HUES6 (cell line): Measurements from ENCODE around the gene ALLC.
"Not testable (repeated sequence)": the region's sequence is repeated elsewhere in the genome, so short reads cannot be mapped to it uniquely, and the experiment has no call there.

Source experiments
- H3K27ac ChIP-seq: 2 replicates; pipeline ENCODE4 v1.7.0; 2013; ENCODE audit warnings: low read depth, mild to moderate bottlenecking, low read length, inconsistent platforms
- H3K27me3 ChIP-seq: 2 replicates; pipeline ENCODE4 v1.6.1; 2013; ENCODE audit warnings: low read length; ENCODE audit not compliant: control insufficient read depth, insufficient read depth
- H3K36me3 ChIP-seq: 2 replicates; pipeline ENCODE4 v1.6.1; 2013; ENCODE audit warnings: low read length; ENCODE audit not compliant: control insufficient read depth, insufficient read depth
- H3K4me1 ChIP-seq: 2 replicates; pipeline ENCODE4 v1.6.1; 2013; ENCODE audit warnings: low read length; ENCODE audit not compliant: control insufficient read depth, insufficient read depth
- H3K4me3 ChIP-seq: 2 replicates; pipeline ENCODE4 v1.5.1; 2013; ENCODE audit warnings: low read depth, low read length
- H3K9ac ChIP-seq: one replicate; pipeline ENCODE4 v1.6.1; 2013; ENCODE audit warnings: mild to moderate bottlenecking, low read length
- H3K9me3 ChIP-seq: 2 replicates; pipeline ENCODE4 v1.6.1; 2013; ENCODE audit warnings: low read depth, low read length; ENCODE audit not compliant: control insufficient read depth, insufficient read depth

Gene ALLC

GRCh38 chr2:3657881-3658280, at the start of gene ALLC:
Gene ALLC (plus strand): TSS chr2:3658200. CDS start chr2:3671158, 12,958 bp downstream.
- H3K27me3 ChIP-seq: no peaks in the 10 kb centered on the region
- H3K27ac ChIP-seq: no peak within 1 kb of the TSS
- H3K4me1 ChIP-seq: peaks cover 32% of the 10 kb centered on the region
- no peaks in the 10 kb centered on the region for H3K9me3 ChIP-seq
- H3K9ac ChIP-seq: no peak within 1 kb of the TSS
- H3K36me3 ChIP-seq: no peaks in the 10 kb centered on the region
- H3K4me3 ChIP-seq: no peak within 1 kb of the TSS

GRCh38 chr2:3608373-3609278, 49.4 kb upstream of the ALLC start:
- Histone ChIP-seq H3K27me3 (no peaks in the 10 kb centered on the region), H3K4me3 (no peak overlapping the region), H3K27ac (no peak overlapping the region), H3K4me1 (peaks cover 4% of the 10 kb centered on the region; the same call in 1 of the 2 replicates), H3K36me3 (no peaks in the 10 kb centered on the region), H3K9ac (no peak overlapping the region), H3K9me3 (peaks cover 7% of the 10 kb centered on the region)

DNA sequence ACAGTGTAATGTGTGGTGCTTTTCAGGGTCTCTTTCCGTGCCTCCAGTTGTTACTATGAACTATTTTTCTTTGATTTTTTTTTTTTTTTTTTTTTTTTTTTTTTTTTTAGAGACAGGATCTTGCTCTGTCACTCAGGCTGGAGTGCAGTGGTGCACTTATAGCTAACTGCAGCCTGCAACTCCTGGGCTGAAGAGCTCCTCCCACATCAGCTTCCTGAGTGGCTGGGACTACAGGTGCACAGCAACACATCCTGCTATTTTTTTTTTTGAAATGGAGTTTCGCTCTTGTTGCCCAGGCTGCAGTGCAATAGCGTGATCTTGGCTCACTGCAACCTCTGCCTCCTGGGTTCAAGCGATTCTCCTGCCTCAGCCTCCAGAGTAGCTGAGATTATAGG, 48.7 kb upstream of the ALLC start:
- H3K9me3 ChIP-seq, H3K4me1 ChIP-seq, H3K9ac ChIP-seq, H3K36me3 ChIP-seq, H3K27me3 ChIP-seq, H3K4me3 ChIP-seq, H3K27ac ChIP-seq: not testable (repeated sequence)

GRCh38 chr2:3610415-3610814, 47.6 kb upstream of the ALLC start:
- peaks cover 4% of the 10 kb centered on the region; the same call in 1 of the 2 replicates for H3K4me1 ChIP-seq
- H3K9me3 ChIP-seq: peaks cover 8% of the 10 kb centered on the region
- H3K27ac ChIP-seq: no peak overlapping the region
- H3K36me3 ChIP-seq: no peaks in the 10 kb centered on the region
- H3K27me3 ChIP-seq: no peaks in the 10 kb centered on the region
- H3K4me3 ChIP-seq: no peak overlapping the region
- H3K9ac ChIP-seq: no peak overlapping the region

GRCh38 chr2:3610881-3611505, 47.0 kb upstream of the ALLC start:
- no peaks in the 10 kb centered on the region for H3K36me3 ChIP-seq
- no peak overlapping the region for H3K4me3 ChIP-seq
- peaks cover 8% of the 10 kb centered on the region for H3K9me3 ChIP-seq
- H3K27me3 ChIP-seq: no peaks in the 10 kb centered on the region
- no peaks in the 10 kb centered on the region for H3K4me1 ChIP-seq
- H3K27ac ChIP-seq: no peak overlapping the region
- H3K9ac ChIP-seq: no peak overlapping the region

DNA sequence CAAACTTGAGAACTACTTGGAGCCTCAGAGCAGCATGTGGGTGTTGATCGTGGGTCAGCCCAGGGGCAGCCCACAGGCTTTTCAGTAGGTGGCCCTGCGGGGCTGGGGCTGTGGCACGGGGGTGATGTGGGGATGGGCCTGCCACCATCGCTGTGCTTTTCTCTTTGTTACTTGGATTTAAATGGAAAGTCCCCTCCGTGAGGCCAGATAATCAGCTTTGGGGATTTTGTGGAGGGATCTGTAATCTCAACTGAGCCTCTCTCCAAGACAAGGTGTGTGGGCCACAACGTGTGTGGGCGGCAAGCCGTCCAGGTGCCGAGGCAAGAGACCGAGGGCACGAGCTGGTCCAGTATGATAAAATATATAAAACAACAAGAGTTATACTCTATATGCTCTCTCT, 46.4 kb upstream of the ALLC start:
- no peak overlapping the region for H3K4me3 ChIP-seq
- H3K36me3 ChIP-seq: no peaks in the 10 kb centered on the region
- no peak overlapping the region for H3K9ac ChIP-seq
- H3K27me3 ChIP-seq: no peaks in the 10 kb centered on the region
- no peaks in the 10 kb centered on the region for H3K4me1 ChIP-seq
- no peak overlapping the region for H3K27ac ChIP-seq
- peaks cover 10% of the 10 kb centered on the region for H3K9me3 ChIP-seq

GRCh38 chr2:3612639-3613523, 45.1 kb upstream of the ALLC start:
- no peaks in the 10 kb centered on the region for H3K36me3 ChIP-seq
- H3K4me3 ChIP-seq: no peak overlapping the region

GRCh38 chr2:3613524-3613905, 44.5 kb upstream of the ALLC start:
- no peaks in the 10 kb centered on the region for H3K4me1 ChIP-seq
- no peaks in the 10 kb centered on the region for H3K27me3 ChIP-seq
- no peak overlapping the region for H3K9ac ChIP-seq
- H3K36me3 ChIP-seq: no peaks in the 10 kb centered on the region
- no peak overlapping the region for H3K4me3 ChIP-seq
- peaks cover 23% of the 10 kb centered on the region for H3K9me3 ChIP-seq
- no peak overlapping the region for H3K27ac ChIP-seq

More at GRCh38 chr2:3612639-3613523, 45.1 kb upstream of the ALLC start:
- Histone ChIP-seq H3K27ac (no peak overlapping the region), H3K27me3 (no peaks in the 10 kb centered on the region), H3K9ac (no peak overlapping the region), H3K4me1 (no peaks in the 10 kb centered on the region), H3K9me3 (peaks cover 20% of the 10 kb centered on the region)

- peaks cover 23% of the 10 kb centered on the region for H3K9me3 ChIP-seq
- H3K27ac ChIP-seq, H3K9ac ChIP-seq, H3K27me3 ChIP-seq, H3K36me3 ChIP-seq, H3K4me1 ChIP-seq, H3K4me3 ChIP-seq: not testable (repeated sequence)
These were observed 43.3 kb upstream of the ALLC start for GRCh38 chr2:3614743-3615142.

DNA sequence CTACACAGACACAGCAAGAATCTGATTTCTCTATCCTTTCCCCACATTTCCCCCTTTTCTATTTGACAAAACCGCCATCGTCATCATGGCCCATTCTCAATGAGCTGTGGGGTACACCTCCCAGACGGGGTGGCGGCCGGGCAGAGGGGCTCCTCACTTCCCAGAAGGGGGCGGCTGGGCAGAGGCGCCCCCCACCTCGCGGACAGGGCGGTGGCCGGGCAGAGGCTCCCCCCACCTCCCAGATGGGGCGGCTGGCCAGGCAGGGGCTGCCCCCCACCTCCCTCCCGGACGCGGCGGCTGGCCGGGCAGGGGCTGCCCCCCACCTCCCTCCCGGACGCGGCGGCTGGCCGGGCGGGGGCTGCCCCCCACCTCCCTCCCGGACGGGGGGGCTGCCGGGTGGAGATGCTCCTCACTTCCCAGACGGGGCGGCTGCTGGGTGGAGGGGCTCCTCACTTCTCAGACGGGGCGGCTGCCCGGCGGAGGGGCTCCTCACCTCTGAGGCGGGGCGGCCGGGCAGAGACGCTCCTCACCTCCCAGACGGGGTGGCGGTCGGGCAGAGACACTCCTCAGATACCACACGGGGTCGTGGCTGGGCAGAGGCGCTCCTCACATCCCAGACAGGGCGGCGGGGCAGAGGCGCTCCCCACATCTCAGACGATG, 42.3 kb upstream of the ALLC start:
- H3K27ac ChIP-seq, H3K4me3 ChIP-seq, H3K4me1 ChIP-seq, H3K27me3 ChIP-seq, H3K36me3 ChIP-seq, H3K9ac ChIP-seq: not testable (repeated sequence)
- H3K9me3 ChIP-seq: peaks cover 23% of the 10 kb centered on the region
